Activated gamma-delta T cell treated with Interleukin-2 at 50 U/mL for 16 hours (primary cell): ENCODE data around the gene TIMM17B.
"Not testable (repeated sequence)": the region's sequence is repeated elsewhere in the genome, so short reads cannot be mapped to it uniquely, and the experiment has no call there.

ENCODE experiments used
- DNase-seq: peaks from one replicate; pipeline ENCODE4 v3.0.0-alpha.2; 2020

TIMM17B gene

DNA sequence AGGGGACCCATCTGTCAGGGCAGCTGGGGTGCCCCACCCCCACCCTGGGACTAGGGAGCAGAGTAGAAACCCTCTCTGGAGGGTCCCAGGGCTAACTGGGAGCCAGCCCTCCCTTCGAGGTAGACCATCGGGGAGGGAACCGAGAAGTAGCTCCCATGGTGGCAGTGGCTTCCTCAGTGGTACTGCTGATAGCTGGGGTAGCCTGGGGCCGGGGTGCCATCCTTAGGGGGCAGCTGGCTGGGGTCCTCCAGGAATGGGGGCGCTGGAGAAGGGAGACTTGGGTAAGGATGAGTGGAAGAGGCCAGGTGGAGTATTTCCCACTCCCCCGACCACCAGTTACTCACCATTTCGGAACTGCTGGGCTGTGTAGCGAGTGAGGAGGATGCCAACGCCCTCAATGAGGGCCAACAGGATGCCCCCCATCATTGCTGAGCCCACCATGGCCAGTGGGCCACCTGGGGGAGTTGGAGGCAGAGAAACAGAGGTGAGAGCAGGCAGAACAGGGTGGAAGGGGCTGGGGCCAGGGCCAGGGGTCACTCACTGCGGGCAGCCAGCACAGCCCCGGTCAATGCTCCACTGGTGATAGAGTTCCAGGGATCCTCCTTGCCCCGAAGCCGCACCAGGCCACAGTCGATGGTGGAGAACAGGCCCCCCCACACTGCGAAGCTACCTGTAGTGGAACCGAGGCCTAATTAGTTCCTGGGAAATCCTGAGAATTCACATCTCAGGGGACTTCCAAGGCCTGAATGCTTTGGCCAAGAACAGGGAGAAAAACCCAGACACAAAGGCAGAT is 3.8 kb downstream of the TIMM17B start:
- DNase-seq = no peak

GRCh38 chrX:48892896-48893295 is 4.7 kb downstream of the TIMM17B start:
- no peak for DNase-seq

DNA sequence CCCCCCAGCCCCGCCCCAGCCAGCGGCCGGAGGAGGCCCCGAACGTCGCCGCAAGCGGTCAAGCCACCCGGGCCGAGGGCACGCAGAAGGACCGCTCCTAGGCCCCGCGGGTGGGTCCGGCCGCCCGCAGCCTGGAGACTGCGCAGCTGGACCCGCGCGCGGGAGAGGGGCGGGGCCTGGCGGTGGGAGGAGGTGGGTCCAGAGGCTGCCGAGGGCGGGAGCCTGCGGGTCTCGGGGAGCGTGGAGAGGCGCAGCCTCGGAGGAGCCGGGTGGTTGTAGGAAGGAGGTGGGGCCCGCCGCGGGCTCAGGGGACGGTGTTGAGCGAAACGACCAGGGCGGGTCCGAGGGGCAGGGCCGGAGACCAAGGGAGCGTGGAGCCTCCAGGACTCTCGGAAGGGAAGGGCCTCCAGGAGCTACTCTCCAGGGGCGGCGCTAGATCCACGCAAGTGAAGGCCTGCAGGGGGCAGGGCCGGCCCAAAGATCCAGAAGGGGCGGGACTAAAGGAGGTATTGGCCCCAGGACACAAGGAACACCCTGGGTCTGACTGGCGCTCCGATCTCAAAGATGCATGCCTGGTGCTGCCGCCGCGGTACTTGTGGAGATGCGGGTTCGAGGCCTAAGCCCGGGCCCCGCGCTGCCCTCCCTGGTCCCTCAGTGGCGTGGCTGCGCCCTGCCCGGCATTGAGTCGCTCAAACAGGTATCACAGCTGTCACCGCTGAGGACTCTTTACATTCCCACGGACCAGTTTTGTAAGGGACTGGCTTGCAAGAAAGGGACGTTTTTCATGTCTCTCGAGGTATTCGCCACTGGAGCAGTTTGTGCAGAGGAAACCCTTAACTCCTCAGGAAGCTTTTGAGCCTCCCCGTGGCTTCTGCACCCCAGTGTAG is 5.9 kb downstream of the TIMM17B start:
- peak; percentile 67 for DNase-seq

DNA sequence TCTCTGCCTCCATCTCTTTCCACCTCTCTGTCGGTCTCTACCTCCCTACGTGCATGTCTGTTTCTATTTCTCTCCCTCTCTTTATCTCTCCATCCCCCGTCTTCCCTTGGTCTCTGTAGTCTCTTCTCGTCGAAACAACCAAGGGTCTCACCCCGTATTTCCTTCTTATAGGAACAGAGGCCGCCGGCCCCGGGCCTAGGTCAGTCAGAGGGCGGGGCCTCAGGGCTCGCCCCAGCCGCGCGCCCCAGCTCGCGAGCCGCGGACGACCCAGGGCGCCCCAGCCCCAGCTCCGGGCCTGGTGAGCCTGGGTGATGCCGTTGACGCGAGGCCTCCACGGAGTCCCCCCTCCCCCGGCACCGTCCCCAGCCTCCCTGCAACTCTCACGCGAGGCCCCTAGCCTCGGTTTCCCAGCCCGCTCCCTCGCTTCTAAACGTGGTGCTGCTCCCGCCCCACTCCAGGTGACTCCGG is 6.6 kb downstream of the TIMM17B start:
- no peak for DNase-seq

GRCh38 chrX:48890296-48890925 is 7.2 kb downstream of the TIMM17B start:
- DNase-seq = no peak

GRCh38 chrX:48886586-48886985 is 11.0 kb downstream of the TIMM17B start:
- not testable (repeated sequence) for DNase-seq

- DNase-seq = no peak
Observed at GRCh38 chrX:48883729-48884128, 13.8 kb downstream of the TIMM17B start.

- DNase-seq = not testable (repeated sequence)
Observed at GRCh38 chrX:48876944-48877343, 20.6 kb downstream of the TIMM17B start.

GRCh38 chrX:48872017-48872416 is 25.6 kb downstream of the TIMM17B start:
- DNase-seq = not testable (repeated sequence)

GRCh38 chrX:48864210-48864609 is 33.4 kb downstream of the TIMM17B start:
- DNase-seq = no peak

- no peak for DNase-seq
Observed at GRCh38 chrX:48854898-48855297, 42.7 kb downstream of the TIMM17B start.

GRCh38 chrX:48854121-48854804 is 43.3 kb downstream of the TIMM17B start:
- not testable (repeated sequence) for DNase-seq

GRCh38 chrX:48853494-48853893 is 44.1 kb downstream of the TIMM17B start:
- DNase-seq = not testable (repeated sequence)

DNA sequence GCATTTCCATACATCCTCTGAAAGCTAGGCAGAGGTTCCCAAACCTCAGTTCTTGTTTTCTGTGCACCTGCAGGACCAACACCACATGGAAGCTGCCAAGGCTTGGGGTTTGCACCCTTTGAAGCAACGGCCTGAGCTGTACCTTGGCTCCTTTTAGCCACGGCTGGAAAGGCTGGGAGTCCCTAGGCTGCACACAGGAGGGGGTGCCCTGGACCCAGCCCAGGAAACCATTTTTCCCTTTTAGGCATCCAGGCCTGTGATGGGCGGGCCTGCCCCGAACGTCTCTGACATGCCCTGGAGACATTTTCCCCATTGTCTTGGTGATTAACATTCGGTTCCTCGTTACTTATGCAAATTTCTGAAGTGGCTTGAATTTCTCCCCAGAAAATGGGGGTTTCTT is 44.7 kb downstream of the TIMM17B start:
- no peak for DNase-seq

DNA sequence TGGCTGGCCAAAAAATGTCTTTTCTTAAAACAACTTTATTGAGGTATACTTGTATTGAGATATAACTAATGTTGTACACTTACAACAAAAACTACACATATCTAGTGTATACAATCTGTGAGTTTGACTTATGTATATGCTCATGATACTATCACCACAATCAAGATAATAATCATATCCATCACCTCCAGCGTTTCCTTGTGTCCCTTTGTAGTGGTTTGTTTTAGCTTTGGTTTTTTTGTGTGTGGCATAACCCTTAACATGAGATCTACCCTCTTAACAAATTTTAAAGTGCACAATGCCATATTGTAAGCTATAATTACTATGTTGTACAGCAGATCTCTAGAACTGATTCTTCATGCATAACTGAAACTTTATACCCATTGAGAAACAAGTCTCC is 48.7 kb downstream of the TIMM17B start:
- DNase-seq = no peak
